Colon (tissue), 2 donors: ENCODE measurements around the gene NR5A1.

Source experiments
- FAIRE-seq: peaks from 2 replicates; lab custom pipeline; 2012; peaks lifted over from hg19 to GRCh38; lab: Jason Lieb, UNC
- donor health status: control.
- donor health status: control.

The NR5A1 gene

GRCh38 chr9:124514125-124514524 lies 6.9 kb upstream of the NR5A1 start:
- FAIRE-seq, result no peak

DNA sequence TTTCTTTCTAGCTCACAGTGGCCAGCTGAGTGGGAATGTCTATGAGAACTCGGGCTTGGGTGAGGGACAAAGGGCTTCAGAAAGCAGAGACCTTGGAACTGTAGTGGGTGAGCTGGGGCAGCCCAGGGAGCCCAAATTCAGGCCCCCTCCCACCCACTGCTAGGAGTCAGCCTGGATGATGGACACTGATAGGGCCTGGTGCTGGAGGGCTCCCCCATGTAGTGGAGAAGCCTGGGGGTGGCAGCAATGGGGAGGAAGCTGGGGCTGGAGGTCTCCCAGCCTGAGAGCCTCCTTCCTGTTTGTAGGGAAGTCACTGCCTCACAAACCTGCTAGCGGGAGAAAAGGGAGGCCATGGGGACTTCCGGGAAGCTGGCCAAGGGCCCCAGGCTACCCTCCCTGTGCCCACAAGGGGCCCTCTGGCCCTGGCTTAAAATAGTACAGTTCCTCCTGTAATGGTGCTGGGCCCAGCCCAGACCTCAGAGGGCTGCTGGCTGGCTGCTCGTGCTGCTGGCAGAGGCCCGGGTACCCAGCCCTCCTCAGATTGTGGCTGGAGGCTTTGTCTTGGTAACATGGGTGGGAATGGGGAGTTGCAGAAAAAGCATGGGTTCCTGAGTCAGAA lies 6.3 kb upstream of the NR5A1 start:
- FAIRE-seq, result no peak

GRCh38 chr9:124512806-124513204 lies 5.6 kb upstream of the NR5A1 start:
- no peak for FAIRE-seq

DNA sequence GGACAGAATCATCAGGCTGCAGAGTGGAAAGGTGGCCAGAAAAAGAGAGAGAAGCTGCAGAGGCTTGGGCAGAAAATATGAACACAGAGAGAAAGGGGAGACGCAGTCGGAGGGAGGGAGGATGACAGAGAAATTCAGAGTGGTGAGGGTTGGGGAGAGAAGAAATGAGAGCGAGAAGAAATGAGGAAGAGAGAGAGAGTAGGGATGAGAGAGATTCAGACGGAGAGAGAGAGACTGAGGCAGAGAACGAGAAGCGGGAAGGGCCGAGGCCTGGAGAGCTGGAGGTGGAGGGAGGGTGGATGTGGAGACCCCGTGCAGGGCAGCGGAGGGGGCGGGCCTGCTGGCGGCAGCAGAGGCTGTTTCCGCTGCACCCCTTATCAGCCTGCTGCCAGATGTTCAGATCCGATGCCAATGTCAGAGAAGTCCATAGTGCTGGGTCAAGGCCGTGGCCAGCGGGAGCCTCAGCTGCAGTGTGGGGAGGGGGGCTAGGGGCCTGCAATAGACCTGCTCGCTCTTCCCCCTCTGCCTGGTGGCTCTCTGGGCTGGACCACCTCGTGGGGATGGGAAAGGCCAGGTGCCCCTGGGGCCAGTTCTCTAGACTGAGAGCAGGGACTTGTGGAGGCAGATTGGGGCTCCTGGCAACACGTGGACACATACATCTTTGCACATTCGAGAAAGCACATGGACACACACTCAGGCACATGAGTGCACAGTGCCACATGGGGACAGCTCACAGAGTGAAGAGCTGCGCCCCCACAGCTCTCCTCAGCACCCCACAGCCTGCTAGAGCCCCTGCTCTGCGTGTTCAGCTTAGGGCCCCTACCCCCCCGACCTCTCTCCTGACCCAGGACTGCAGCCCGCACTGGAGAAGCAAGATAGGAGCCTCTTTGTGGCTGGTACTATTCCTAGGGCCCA lies 4.9 kb upstream of the NR5A1 start:
- no peak for FAIRE-seq

GRCh38 chr9:124511426-124511840 lies 4.2 kb upstream of the NR5A1 start:
- FAIRE-seq, result no peak

DNA sequence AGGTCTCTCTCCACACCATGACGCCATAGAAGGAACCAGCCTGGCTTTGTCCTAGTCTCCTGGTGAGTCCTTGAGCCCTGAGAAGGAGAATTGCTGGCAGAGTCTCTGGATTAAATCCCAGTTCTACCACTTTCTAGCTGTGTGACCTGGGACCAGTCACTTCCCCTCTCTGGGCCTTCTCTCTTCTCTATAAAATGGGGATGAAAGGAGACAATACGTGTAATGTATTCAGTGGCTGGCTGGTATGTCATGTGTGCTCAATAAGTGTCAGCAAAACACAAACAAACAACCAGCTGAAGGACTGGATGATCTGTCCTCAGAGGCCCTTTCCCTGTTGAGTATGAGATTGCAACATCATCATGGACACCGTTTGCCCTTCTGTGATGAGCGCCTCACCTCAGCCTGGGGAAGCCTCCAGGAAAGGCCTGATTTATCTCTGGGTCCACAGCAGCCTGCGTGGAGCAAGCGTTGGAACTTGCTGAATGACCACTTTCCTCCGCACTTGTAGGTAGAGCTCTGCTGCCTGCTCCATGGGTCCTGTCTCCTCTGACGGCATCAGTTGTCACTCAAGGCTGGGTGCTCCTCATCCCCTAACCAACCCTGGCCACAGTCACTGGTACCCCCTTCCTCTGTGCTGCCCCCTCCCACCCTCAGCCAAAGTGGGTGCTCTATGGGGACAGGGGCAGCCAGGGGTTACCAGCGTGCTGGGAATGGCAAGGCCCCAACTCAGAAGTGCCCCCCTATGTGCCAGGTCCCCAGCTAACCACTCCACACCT lies 3.6 kb upstream of the NR5A1 start:
- FAIRE-seq, result no peak

DNA sequence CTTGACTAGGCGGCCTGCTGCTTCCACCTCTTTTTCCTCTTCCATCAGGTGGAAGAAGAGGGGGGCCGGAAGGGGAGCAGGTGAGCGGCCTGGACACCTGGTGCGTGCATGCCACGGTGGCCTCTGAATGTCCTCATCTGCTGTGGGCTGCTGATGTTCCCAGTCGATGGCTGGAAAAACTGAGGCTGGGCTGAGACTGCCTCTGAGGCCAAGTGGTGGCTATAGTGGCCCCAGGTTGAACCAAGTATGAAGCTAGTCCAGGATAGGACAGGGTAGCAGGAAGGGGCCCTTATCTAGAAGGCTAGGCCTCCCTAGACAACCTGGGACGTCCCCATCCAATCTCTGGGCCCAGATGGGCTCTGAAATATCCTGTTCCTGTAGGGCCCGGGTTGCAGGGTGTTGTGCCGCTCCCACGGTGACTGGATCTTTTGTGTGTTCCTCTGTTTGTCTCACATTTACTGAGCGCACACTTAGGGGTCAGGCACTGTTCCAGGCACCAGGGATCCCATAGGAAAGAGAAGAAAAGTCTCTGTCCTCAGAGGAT lies 753 bp upstream of the NR5A1 start:
- no peak for FAIRE-seq

GRCh38 chr9:124506433-124506832 lies 766 bp downstream of the NR5A1 start:
- no peak for FAIRE-seq

DNA sequence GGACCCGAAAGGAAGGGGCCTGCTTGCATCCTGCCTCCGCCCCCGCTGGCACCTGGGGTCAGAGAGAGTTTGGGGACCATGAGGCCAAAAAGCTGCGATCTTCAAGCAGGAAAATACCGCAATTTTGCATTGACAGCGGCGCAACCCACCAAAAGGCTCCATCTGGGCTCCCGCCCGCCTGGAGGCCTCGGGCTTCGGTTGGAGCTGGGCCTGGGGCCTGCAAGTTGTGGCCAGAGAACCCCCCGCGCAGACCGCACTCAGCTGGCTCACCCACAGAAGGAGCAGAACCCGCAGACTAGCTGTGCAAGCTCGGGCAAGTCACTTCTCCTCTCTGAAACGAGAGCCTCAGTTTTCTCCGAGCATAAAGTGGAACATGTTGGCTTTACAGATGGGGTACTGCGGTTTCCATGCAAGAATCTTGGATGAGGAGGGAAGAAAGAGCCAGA lies 1.3 kb downstream of the NR5A1 start:
- no peak for FAIRE-seq

DNA sequence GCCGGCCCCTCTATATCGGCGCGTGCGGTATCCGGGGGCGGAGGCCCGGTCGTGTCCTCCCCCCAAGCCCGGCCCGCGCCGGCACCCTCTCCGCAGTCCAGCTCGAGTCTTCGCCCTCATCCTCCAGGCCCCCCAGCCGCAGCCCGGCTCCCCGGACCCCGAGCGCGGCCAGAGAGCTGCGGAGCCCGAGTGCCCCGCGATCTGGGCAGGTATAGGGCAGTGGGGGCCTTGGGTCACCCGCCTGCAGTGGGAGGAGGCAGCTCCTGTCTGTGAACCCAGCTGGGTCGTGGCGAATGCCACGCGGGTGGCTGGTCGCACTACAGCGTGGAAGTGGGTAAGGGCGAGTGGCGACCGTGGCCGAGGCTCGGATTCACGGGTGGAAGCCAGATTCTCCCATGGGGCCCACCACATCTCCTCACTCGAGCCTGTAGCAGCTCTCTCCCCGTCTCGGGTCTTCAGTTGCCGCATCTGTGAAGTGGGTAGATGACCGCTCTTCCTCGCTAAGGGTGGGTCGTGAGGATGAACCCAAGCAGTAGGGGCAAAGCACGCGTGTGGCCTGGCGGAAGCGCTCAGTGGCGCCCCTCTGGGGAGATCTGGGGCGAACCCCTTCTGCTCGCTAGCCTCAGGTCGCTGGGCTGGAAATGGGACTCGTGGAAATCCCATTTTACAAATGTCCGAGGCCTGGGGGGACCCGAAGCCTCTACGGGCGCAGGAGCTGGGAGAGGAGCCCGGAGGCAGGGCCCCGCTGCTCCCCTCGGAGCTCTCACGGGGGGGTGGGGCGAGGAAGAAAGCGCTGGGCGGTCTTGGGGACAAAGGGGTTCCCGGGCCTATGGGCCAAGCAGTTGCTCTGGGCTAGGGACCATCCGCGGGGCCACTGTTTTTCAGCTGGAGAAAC lies 1.9 kb downstream of the NR5A1 start:
- no peak for FAIRE-seq

DNA sequence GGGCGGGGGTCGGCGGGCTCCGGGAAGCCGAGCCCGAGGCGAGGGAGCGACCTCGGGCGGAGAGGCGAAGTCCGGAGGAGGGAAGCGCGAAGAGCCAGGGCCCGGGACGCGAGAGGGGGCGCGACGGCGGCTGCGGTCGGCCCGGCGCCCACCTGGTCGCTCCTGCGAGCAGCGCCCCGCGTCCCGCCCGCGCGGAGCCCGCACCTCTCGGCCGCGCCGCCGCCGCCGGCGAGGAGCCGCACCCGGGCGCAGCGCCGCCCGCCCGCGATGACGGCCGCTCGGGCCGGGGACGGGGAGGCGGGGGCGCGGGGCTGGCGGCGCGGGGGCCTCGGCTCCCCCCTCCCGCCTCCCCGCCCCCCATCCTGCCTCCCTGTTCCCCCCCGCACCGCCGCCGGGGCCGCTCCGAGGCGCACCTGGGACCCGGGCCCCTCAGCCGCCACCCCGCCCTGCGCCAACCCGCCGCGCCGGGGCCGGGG lies 2.6 kb downstream of the NR5A1 start:
- no peak for FAIRE-seq

- FAIRE-seq, result no peak
Measured at GRCh38 chr9:124503713-124504529, 3.3 kb downstream of the NR5A1 start.

GRCh38 chr9:124502711-124503702 lies 4.2 kb downstream of the NR5A1 start:
- no peak for FAIRE-seq

DNA sequence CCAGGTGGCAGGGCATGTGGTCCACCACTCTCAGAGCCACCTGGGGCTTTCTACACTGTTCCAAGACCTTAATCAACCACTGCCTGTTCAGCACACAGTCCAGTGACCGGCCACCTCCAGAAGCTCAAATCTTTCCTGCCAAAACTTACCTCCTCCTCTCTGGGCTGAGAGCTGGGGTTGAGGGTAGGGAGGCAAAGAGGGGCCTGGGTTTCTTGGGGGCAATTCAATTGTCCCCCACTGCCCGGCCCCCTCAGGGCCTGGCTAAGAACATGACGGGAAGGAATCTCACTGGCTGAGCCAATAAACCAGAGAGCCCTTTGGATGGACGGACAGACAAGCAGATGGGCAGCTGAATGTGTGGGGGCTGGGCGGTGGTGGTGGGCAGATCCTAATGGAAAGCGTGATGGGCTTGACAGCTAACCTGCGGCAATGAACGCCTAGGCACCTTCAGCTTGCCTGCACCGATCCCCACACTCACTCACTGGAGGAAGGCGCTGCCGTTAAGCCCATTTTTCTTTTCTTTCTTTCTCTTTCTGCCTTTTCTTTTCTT lies 5.4 kb downstream of the NR5A1 start:
- no peak for FAIRE-seq

- no peak for FAIRE-seq
Measured at GRCh38 chr9:124500796-124501611, 6.2 kb downstream of the NR5A1 start.

DNA sequence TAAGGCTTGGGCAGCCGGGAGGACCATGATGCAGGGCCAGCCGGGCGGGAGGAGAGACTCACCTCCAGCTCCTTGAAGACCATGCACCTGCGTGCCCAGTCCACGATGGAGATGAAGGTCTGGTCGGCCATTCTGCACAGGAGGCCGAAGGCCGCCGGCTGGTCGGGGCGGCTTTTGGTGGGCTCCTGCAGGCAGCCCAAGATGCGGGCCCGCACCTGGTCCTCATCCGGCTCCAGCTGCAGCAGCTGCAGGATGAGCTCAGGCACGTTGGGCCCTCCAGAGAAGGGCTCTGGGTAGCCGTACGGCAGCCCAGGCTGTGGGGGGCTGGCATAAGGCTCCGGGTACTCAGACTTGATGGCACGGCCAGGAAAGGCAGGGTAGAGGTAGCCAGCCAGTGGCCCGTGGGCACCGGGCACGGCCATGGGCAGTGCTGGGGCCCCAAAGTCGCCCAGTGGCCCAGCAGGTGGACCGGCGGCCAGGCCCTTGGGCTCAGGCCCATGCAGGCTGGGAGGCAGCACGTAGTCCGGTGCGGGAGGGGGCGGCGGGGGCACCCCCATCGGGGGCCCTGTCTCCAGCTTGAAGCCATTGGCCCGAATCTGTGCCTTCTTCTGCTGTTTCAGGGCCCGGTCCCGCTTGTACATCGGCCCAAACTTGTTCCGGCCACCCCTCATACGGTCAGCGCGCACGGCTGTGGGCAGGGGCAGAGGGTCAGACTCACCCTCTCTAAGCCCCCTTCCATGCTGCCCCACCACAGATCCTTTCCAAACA lies 7.0 kb downstream of the NR5A1 start:
- FAIRE-seq, result no peak

DNA sequence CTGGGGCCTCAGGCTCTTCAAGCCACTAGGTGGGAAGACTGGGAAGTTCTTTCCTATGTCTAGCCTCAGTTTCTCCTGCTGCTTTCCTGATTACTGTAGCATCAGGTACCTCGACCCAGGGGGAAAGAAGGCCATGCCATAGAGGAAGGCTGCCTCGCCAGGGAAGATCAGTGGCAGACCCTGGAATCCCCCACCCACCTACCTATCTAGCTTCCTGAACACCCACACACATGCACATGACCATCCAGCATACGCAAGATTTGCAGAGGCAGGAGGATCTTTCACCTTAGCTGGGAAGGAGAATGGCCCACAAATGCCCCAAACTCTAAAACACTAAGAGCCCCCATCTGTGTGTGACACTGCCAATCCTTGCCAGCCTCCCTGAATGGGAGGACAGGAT lies 8.0 kb downstream of the NR5A1 start:
- no peak for FAIRE-seq
